Adrenal gland (tissue), 12 donors: ENCODE results near the gene FOLR2. TPM values are rescaled to one million over a fixed set of nuclear protein-coding genes. Genes with fewer than 3 reads are reported as not detected.

Source experiments
- DNase-seq, 7 donors: peaks; one replicate each; pipeline ENCODE4 v3.0.0-alpha.2; 2019 to 2020
- H3K27ac ChIP-seq, 5 donors: fragments of 200-600 bp; sonication (generic) in 4 of 5; 1 replicate in 3 of 5; 2 replicates in 2 of 5; pipeline versions ENCODE4 v1.5.1 to v1.8.0; 2016 to 2020; ENCODE audit warnings: mild to moderate bottlenecking in 1 of 5
- H3K27me3 ChIP-seq: fragments of 200-600 bp; 2 replicates; pipeline ENCODE4 v1.8.0; 2021
- H3K36me3 ChIP-seq, 2 donors: fragments of 200-600 bp; replicated peaks in 1 of 2; 1 replicate in 1 of 2; 2 replicates in 1 of 2; pipeline versions ENCODE4 v1.5.1 to v1.8.0; 2018 to 2022
- H3K4me1 ChIP-seq, 2 donors: fragments of 200-600 bp; replicated peaks in 1 of 2; 1 replicate in 1 of 2; 2 replicates in 1 of 2; pipeline versions ENCODE4 v1.5.1 to v1.8.0; 2018 to 2021
- H3K4me3 ChIP-seq, 4 donors: fragments of 200-600 bp; sonication (generic) in 3 of 4; one replicate each; pipeline ENCODE4 v1.5.1; 2016 to 2018
- H3K9me3 ChIP-seq, 3 donors: fragments of 200-600 bp; sonication (generic) in 1 of 3; replicated peaks in 1 of 3; 1 replicate in 2 of 3; 2 replicates in 1 of 3; pipeline versions ENCODE4 v1.5.1 to v1.8.0; 2016 to 2021
- POLR2A ChIP-seq, 2 donors: fragments of 450-650 bp; IDR thresholded peaks; one replicate each; pipeline ENCODE4 v1.6.1; 2017; ENCODE audit warnings: antibody characterized with exemption in 2 of 2, mild to moderate bottlenecking in 2 of 2, moderate library complexity in 1 of 2
- WGBS, 4 donors: extraction: QIAGEN DNeasy Blood & Tissue Kit in 2 of 4; methylation state at CpG; one replicate each; pipeline versions ENCODE4 v1.1.5 to v1.1.7; 2013 to 2017; 5-methylcytosine and 5-hydroxymethylcytosine counted together
- intact Hi-C, 2 donors: fragments of 100-400 bp; cut with DNase I; formaldehyde crosslinking; loops; one replicate each; pipeline versions ENCODE4 v1.14.1 to v1.15.0; 2022 to 2023
- polyA plus RNA-seq, 3 donors: library from polyadenylated mRNA; stranded (reverse); fragments of 200-250 nt in 2 of 3; fragments of 350-450 nt in 1 of 3; fragmentation: Illumina TruSeq in 1 of 3; extraction: RNeasy Lipid Tissue Mini Kit (QIAGEN cat#74804) in 1 of 3; gene quantifications; one replicate each; pipeline ENCODE4 v1.2.3, GENCODE V29; 2013 to 2014
- total RNA-seq, 9 donors: library from RNA; depleted of rRNA in 4 of 9; stranded (reverse); fragments of >200 nt in 4 of 9; fragments of 120-200 nt in 1 of 9; fragmentation: NEBNext Ultra II Directional in 1 of 9; extraction: Animal tissue kit (Norgen Biotek cat#: 25700) in 1 of 9; gene quantifications; one replicate each; pipeline versions ENCODE4 v1.1.0 to v1.2.4, GENCODE V29; 2013 to 2023
- TF ChIP-seq, protein P1 (sequence below), 6 experiments: fragments of 450-650 bp in 4 of 6; fragments of 200-600 bp in 2 of 6; sonication (generic) in 1 of 6; IDR thresholded peaks; 1 replicate in 5 of 6; 2 replicates in 1 of 6; pipeline versions ENCODE4 v1.5.1 to v1.8.0; 2016 to 2021; ENCODE audit warnings: antibody characterized with exemption in 6 of 6, mild to moderate bottlenecking in 2 of 6, moderate library complexity in 1 of 6
- donor health status: healthy with polysubstance abuse.
- donor health status: Bipolar disorder and iron deficiency.
- donor health status: DM: yes; HTN: yes; CAD: no.
- donor health status: DM: no; HTN: no; CAD: no.
- donor health status: DM: no; HTN: no; CAD: no.
- donor health status: DM: yes; HTN: yes; CAD: no.

Gene FOLR2
- total and polyA plus RNA-seq, 12 donors: 6.9 to 221 (median 62.3) TPM

DNA sequence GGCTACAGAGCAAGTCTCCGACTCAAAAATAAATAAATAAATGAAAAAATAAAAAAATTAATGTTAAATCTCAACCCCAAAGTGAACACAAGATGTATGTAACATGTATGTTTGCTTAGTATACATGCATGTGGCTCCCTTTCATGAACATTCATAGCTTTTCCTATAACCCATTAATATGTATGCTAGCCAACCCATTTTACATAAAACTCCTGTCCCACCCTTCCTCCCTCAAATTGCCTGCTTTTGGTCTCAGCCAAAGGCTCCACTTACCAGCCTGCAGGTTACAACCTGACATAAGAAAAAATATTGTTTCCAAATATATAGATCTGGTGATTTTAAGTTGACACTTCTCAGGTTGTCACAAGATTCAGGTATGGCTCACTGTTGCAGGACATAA lies 28.3 kb upstream of the FOLR2 start:
- 82 to 92% (median 87%) methylated on average over 1 of the region's 1 CpG for WGBS, 4 donors
- intact Hi-C loops: no loop called here
- H3K4me1 ChIP-seq: no peaks in the 10 kb centered on the region
- H3K4me3 ChIP-seq: no peak overlapping the region
- H3K27ac ChIP-seq: no peak overlapping the region
- no peaks in the 10 kb centered on the region for H3K9me3 ChIP-seq
- no peaks in the 10 kb centered on the region for H3K27me3 ChIP-seq
- no peak for TF ChIP-seq POLR2A (IDR thresholded peaks at IDR 0.05)
- TF ChIP-seq, protein P1, sequence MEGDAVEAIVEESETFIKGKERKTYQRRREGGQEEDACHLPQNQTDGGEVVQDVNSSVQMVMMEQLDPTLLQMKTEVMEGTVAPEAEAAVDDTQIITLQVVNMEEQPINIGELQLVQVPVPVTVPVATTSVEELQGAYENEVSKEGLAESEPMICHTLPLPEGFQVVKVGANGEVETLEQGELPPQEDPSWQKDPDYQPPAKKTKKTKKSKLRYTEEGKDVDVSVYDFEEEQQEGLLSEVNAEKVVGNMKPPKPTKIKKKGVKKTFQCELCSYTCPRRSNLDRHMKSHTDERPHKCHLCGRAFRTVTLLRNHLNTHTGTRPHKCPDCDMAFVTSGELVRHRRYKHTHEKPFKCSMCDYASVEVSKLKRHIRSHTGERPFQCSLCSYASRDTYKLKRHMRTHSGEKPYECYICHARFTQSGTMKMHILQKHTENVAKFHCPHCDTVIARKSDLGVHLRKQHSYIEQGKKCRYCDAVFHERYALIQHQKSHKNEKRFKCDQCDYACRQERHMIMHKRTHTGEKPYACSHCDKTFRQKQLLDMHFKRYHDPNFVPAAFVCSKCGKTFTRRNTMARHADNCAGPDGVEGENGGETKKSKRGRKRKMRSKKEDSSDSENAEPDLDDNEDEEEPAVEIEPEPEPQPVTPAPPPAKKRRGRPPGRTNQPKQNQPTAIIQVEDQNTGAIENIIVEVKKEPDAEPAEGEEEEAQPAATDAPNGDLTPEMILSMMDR (IDR thresholded peaks at IDR 0.05): no peak
- H3K36me3 ChIP-seq: no peaks in the 10 kb centered on the region
- DNase-seq: no peak

DNA sequence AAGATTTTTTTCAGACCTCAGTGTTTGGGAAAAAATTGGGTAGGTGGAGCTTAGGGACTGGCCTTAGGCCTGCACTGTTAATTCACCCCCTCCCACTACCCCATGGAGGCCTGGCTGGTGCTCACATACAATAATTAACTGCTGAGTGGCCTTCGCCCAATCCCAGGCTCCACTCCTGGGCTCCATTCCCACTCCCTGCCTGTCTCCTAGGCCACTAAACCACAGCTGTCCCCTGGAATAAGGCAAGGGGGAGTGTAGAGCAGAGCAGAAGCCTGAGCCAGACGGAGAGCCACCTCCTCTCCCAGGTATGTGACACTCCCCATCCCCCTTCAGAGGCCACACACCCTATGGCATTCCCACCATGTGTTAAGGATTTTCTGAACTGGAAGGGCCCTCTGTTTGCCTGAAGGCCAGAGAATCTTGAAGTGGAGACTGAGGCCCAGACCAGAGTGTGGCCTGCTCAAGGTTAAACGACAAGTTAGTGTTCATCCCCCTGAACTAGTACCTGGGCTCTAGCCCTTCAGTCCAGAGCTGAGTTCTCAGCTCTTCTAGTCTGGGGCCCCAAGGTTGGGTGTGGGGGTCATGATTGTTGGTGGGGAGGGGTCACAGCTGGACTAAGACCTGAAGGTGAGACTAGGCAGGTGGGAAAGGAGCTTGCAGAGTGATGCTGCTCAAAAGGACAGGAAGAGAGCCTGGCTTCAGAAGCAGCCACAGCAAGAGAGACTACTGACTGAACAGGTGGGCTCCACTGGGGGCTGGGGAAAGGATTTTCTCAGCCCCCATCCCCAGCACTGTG lies 26.9 kb upstream of the FOLR2 start:
- no peaks in the 10 kb centered on the region for H3K4me1 ChIP-seq
- no peaks in the 10 kb centered on the region for H3K27me3 ChIP-seq
- WGBS, 4 donors: 64 to 81% (median 78%) methylated on average over 3 of the region's 3 CpGs
- H3K4me3 ChIP-seq: no peak overlapping the region
- DNase-seq: peak in 5 of 7 donors; percentile 20 to 38 (median 29)
- H3K36me3 ChIP-seq: no peaks in the 10 kb centered on the region
- TF ChIP-seq POLR2A (IDR thresholded peaks at IDR 0.05): no peak
- TF ChIP-seq, protein P1 (IDR thresholded peaks at IDR 0.05): no peak
- H3K9me3 ChIP-seq: no peaks in the 10 kb centered on the region
- intact Hi-C loops: no loop called here
- no peak overlapping the region for H3K27ac ChIP-seq

GRCh38 chr11:72190631-72191071 lies 25.9 kb upstream of the FOLR2 start:
- intact Hi-C loops: no loop called here
- no peaks in the 10 kb centered on the region for H3K36me3 ChIP-seq
- TF ChIP-seq, protein P1 (IDR thresholded peaks at IDR 0.05): no peak
- no peak for TF ChIP-seq POLR2A (IDR thresholded peaks at IDR 0.05)
- no peak overlapping the region for H3K4me3 ChIP-seq
- H3K9me3 ChIP-seq: no peaks in the 10 kb centered on the region
- H3K27ac ChIP-seq: no peak overlapping the region
- DNase-seq: no peak
- WGBS, 4 donors: 83 to 91% (median 85%) methylated on average over 5 of the region's 5 CpGs
- H3K27me3 ChIP-seq: no peaks in the 10 kb centered on the region
- H3K4me1 ChIP-seq: no peaks in the 10 kb centered on the region

- H3K27me3 ChIP-seq: no peaks in the 10 kb centered on the region
Measured at GRCh38 chr11:72191961-72192381, 24.6 kb upstream of the FOLR2 start, which contains the start of gene FOLR1. Gene FOLR1, plus strand, starts transcription at chr11:72192140. Its CDS starts 34 bp downstream, at chr11:72192174.

More at GRCh38 chr11:72191961-72192381, 24.6 kb upstream of the FOLR2 start, which contains the start of gene FOLR1:
- Histone ChIP-seq H3K36me3 (no peaks in the 10 kb centered on the region), H3K4me3 (no peak within 1 kb of the TSS), H3K9me3 (no peaks in the 10 kb centered on the region), H3K27ac (no peak within 1 kb of the TSS), H3K4me1 (no peaks in the 10 kb centered on the region)
- no peak for DNase-seq
- intact Hi-C loops: no loop called here
- 86 to 95% (median 89%) methylated on average over 5 of the region's 5 CpGs for WGBS, 4 donors
- TF ChIP-seq, protein P1 (IDR thresholded peaks at IDR 0.05): no peak
- no peak for TF ChIP-seq POLR2A (IDR thresholded peaks at IDR 0.05)
